ENCODE data around the gene SRPK1. TPM values are rescaled to one million over a fixed set of nuclear protein-coding genes. Genes with fewer than 3 reads are reported as not detected.
"Not testable (repeated sequence)": the region's sequence is repeated elsewhere in the genome, so short reads cannot be mapped to it uniquely, and the experiment has no call there.

Gene SRPK1
- total RNA-seq, 1 experiment from 2014 or later, result 104 TPM

- Histone ChIP-seq H3K9me2 (replicated peaks; ENCODE audit: insufficient read depth, low read length) (no peaks in the 10 kb centered on the region), H3K27me3 (ENCODE audit: low read length) (no peaks in the 10 kb centered on the region), H3K36me3 (ENCODE audit: insufficient read depth, low read length) (peaks cover 70% of the 10 kb centered on the region), H3K4me2 (ENCODE audit: low read depth, low read length, poor library complexity, severe bottlenecking) (no peak overlapping the region), H3K27ac (ENCODE audit: low read length) (no peak overlapping the region), H4K20me1 (ENCODE audit: insufficient read depth, low read depth, low read length) (peaks cover 9% of the 10 kb centered on the region; the same call in 1 of the 2 replicates), H3K4me3 (ENCODE audit: low read length) (no peak overlapping the region), H3K9me3 (ENCODE audit: low read length) (0 out of 2 replicates have a peak, but pooled peaks cover 1% of the 10 kb centered on the region), H3K4me1 (ENCODE audit: low read length) (peaks cover 19% of the 10 kb centered on the region), H2AFZ (ENCODE audit: low read length) (no peak overlapping the region), H3K79me2 (ENCODE audit: low read length) (peaks cover 89% of the 10 kb centered on the region), H3K9ac (ENCODE audit: low read length) (no peak overlapping the region)
- no peak for DNase-seq
Measured at GRCh38 chr6:35916056-35916455, 4.8 kb downstream of the SRPK1 start.

DNA sequence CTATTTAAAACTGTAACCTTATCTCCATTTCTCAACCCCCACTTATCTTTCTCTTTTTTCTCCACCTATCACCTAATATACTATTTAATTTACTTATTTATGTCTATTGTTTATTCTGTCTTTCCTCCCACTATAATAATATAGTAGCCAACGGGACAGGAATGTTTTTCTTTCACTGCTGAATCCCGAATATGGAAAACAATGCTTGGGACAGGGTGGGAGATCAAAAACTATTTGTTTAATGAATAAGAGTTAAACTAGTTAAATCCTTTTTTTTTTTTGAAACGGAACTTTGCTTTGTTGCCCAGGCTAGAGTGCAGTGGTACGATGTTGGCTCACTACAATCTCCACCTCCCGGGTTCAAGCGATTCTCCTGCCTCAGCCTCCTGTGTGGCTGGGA is 6.4 kb downstream of the SRPK1 start:
- DNase-seq, result no peak
- no peak overlapping the region for H3K27ac ChIP-seq (ENCODE audit: low read length)
- H3K9me2 ChIP-seq (replicated peaks; ENCODE audit: insufficient read depth, low read length), result no peaks in the 10 kb centered on the region
- peaks cover 9% of the 10 kb centered on the region; the same call in 1 of the 2 replicates for H4K20me1 ChIP-seq (ENCODE audit: insufficient read depth, low read depth, low read length)
- peaks cover 95% of the 10 kb centered on the region for H3K79me2 ChIP-seq (ENCODE audit: low read length)
- H3K9ac ChIP-seq (ENCODE audit: low read length), result no peak overlapping the region
- no peak overlapping the region for H3K4me2 ChIP-seq (ENCODE audit: low read depth, low read length, poor library complexity, severe bottlenecking)
- no peaks in the 10 kb centered on the region for H3K27me3 ChIP-seq (ENCODE audit: low read length)
- peaks cover 19% of the 10 kb centered on the region for H3K4me1 ChIP-seq (ENCODE audit: low read length)
- H3K4me3 ChIP-seq (ENCODE audit: low read length), result no peak overlapping the region
- H2AFZ ChIP-seq (ENCODE audit: low read length), result no peak overlapping the region
- H3K36me3 ChIP-seq (ENCODE audit: insufficient read depth, low read length), result peaks cover 85% of the 10 kb centered on the region
- H3K9me3 ChIP-seq (ENCODE audit: low read length), result peaks cover 10% of the 10 kb centered on the region

DNA sequence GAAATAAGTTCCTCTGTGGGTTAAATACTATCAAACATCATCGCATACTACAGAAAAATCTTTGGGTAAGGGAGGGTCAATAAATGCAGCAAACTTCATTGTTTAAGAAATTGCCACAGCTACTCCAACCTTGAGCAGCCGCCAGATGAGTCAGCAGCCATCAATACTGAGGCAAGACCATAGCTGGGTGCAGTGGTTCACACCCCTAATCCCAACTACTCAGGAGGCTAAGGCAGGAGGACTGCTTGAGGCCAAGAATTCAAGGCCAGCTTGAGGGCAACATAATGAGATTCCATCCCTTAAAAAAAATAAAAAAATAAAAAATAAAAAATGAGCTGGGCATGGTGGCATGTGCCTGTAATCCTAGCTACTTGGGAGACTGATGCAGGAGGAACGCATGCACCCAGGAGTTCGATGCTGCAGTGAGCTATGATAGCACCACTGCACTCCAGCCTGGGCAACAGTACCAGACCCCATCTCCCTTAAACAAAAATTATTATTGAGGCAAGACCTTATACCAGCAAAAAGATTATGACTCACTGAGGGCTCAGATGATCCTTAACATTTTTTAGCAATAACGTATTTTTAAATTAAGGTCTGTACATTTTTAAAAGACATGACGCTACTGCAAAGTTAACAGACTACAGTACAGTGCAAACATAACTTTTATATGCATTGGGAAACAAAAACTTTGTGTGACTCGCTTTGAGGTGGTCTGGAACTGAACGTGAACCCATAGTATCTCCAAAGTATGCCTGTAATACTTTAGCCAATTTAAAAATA is 8.8 kb downstream of the SRPK1 start:
- Histone ChIP-seq H3K27me3 (ENCODE audit: low read length) (no peaks in the 10 kb centered on the region), H4K20me1 (ENCODE audit: insufficient read depth, low read depth, low read length) (no peaks in the 10 kb centered on the region), H3K9me2 (replicated peaks; ENCODE audit: insufficient read depth, low read length) (no peaks in the 10 kb centered on the region), H3K4me3 (ENCODE audit: low read length) (no peak overlapping the region), H3K36me3 (ENCODE audit: insufficient read depth, low read length) (peaks cover 83% of the 10 kb centered on the region), H2AFZ (ENCODE audit: low read length) (no peak overlapping the region), H3K4me2 (ENCODE audit: low read depth, low read length, poor library complexity, severe bottlenecking) (no peak overlapping the region), H3K4me1 (ENCODE audit: low read length) (no peaks in the 10 kb centered on the region), H3K27ac (ENCODE audit: low read length) (no peak overlapping the region), H3K9ac (ENCODE audit: low read length) (no peak overlapping the region), H3K79me2 (ENCODE audit: low read length) (peaks cover 95% of the 10 kb centered on the region), H3K9me3 (ENCODE audit: low read length) (peaks cover 14% of the 10 kb centered on the region)
- no peak for DNase-seq

DNA sequence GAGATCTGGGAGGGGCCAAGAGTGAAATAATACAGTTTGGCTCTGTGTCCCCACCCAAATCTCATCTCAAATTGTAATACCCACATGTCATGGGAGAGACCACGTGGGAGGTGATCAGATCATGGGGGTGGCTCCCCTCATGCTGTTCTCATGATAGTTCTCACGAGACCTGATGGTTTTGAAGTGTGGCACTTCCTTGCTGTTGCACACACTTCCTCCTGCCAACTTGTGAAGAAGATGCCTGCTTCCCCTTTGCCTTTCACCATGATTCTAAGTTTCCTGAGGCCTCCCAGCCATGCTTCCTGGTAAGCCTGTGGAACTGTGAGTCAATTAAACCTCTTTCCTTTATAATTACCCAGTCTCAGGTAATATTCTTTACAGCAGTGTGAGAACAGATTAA is 11.3 kb downstream of the SRPK1 start:
- not testable (repeated sequence) for H3K4me3 ChIP-seq (ENCODE audit: low read length); H3K27me3 ChIP-seq (ENCODE audit: low read length); DNase-seq; H3K4me2 ChIP-seq (ENCODE audit: low read depth, low read length, poor library complexity, severe bottlenecking); H3K4me1 ChIP-seq (ENCODE audit: low read length); H3K9ac ChIP-seq (ENCODE audit: low read length); H2AFZ ChIP-seq (ENCODE audit: low read length); H3K27ac ChIP-seq (ENCODE audit: low read length); H3K9me2 ChIP-seq (replicated peaks; ENCODE audit: insufficient read depth, low read length); H4K20me1 ChIP-seq (ENCODE audit: insufficient read depth, low read depth, low read length)
- peaks cover 14% of the 10 kb centered on the region for H3K9me3 ChIP-seq (ENCODE audit: low read length)
- H3K36me3 ChIP-seq (ENCODE audit: insufficient read depth, low read length), result peaks cover 82% of the 10 kb centered on the region
- peaks cover 98% of the 10 kb centered on the region for H3K79me2 ChIP-seq (ENCODE audit: low read length)

- H3K36me3 ChIP-seq (ENCODE audit: insufficient read depth, low read length), result peaks cover 80% of the 10 kb centered on the region
- peaks cover 97% of the 10 kb centered on the region for H3K79me2 ChIP-seq (ENCODE audit: low read length)
- peaks cover 14% of the 10 kb centered on the region for H3K9me3 ChIP-seq (ENCODE audit: low read length)
- H3K4me1 ChIP-seq (ENCODE audit: low read length); H3K27me3 ChIP-seq (ENCODE audit: low read length); DNase-seq; H3K4me3 ChIP-seq (ENCODE audit: low read length); H3K4me2 ChIP-seq (ENCODE audit: low read depth, low read length, poor library complexity, severe bottlenecking); H2AFZ ChIP-seq (ENCODE audit: low read length); H3K27ac ChIP-seq (ENCODE audit: low read length); H4K20me1 ChIP-seq (ENCODE audit: insufficient read depth, low read depth, low read length); H3K9ac ChIP-seq (ENCODE audit: low read length); H3K9me2 ChIP-seq (replicated peaks; ENCODE audit: insufficient read depth, low read length): not testable (repeated sequence)
Measured at GRCh38 chr6:35908753-35909401, 12.0 kb downstream of the SRPK1 start.

DNA sequence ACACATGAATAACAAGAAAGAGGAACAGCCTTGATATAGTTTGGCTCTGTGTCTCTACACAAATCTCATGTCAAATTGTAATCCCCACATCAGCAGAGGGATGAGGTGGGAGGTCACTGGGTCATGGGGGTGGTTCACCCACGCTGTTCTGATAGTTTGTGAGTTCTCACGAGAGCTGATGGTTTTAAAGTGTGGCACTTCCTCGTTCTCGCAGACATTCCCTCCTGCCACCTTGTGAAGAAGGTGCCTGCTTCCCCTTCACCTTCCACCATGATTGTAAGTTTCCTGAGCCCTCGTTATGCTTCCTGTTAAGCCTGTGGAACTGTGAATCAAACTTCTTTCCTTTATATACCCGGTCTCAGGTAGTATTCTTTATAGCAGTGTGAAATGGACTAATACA is 13.1 kb downstream of the SRPK1 start:
- H3K27me3 ChIP-seq (ENCODE audit: low read length), result no peaks in the 10 kb centered on the region
- no peaks in the 10 kb centered on the region for H3K9me2 ChIP-seq (replicated peaks; ENCODE audit: insufficient read depth, low read length)
- H3K79me2 ChIP-seq (ENCODE audit: low read length), result peaks cover 98% of the 10 kb centered on the region
- H3K4me2 ChIP-seq (ENCODE audit: low read depth, low read length, poor library complexity, severe bottlenecking), result no peak overlapping the region
- no peaks in the 10 kb centered on the region for H4K20me1 ChIP-seq (ENCODE audit: insufficient read depth, low read depth, low read length)
- H3K27ac ChIP-seq (ENCODE audit: low read length), result no peak overlapping the region
- H3K36me3 ChIP-seq (ENCODE audit: insufficient read depth, low read length), result peaks cover 83% of the 10 kb centered on the region
- H2AFZ ChIP-seq (ENCODE audit: low read length), result no peak overlapping the region
- H3K9ac ChIP-seq (ENCODE audit: low read length), result no peak overlapping the region
- H3K9me3 ChIP-seq (ENCODE audit: low read length), result peaks cover 14% of the 10 kb centered on the region
- no peak overlapping the region for H3K4me3 ChIP-seq (ENCODE audit: low read length)
- 0 out of 2 replicates have a peak, but pooled peaks cover 2% of the 10 kb centered on the region for H3K4me1 ChIP-seq (ENCODE audit: low read length)
- peak; percentile 48 for DNase-seq

DNA sequence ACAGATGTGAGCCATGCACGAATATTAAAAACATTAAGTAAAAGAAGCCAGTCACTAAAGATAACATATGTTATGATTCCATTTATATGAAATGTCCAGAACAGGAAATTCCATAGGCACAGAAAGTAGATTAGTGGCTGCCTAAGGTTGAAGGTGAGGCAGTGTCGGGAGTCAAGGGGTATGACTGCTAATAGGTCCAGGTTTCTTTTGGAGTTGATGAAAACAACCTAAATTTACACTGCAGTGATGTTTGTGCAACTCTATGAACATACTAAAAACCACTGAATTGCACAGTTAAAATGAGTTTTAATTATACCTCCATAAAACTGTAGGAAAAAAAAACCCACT is 14.4 kb downstream of the SRPK1 start:
- Histone ChIP-seq H3K36me3 (ENCODE audit: insufficient read depth, low read length) (peaks cover 82% of the 10 kb centered on the region), H3K9me3 (ENCODE audit: low read length) (peaks cover 14% of the 10 kb centered on the region), H3K4me2 (ENCODE audit: low read depth, low read length, poor library complexity, severe bottlenecking) (no peak overlapping the region), H3K4me3 (ENCODE audit: low read length) (no peak overlapping the region), H3K9me2 (replicated peaks; ENCODE audit: insufficient read depth, low read length) (no peaks in the 10 kb centered on the region), H4K20me1 (ENCODE audit: insufficient read depth, low read depth, low read length) (no peaks in the 10 kb centered on the region), H3K27me3 (ENCODE audit: low read length) (no peaks in the 10 kb centered on the region), H3K9ac (ENCODE audit: low read length) (no peak overlapping the region), H3K4me1 (ENCODE audit: low read length) (0 out of 2 replicates have a peak, but pooled peaks cover 2% of the 10 kb centered on the region), H2AFZ (ENCODE audit: low read length) (no peak overlapping the region), H3K79me2 (ENCODE audit: low read length) (peaks cover 98% of the 10 kb centered on the region), H3K27ac (ENCODE audit: low read length) (no peak overlapping the region)
- no peak for DNase-seq

GRCh38 chr6:35905841-35906498 is 14.9 kb downstream of the SRPK1 start:
- Histone ChIP-seq H4K20me1 (ENCODE audit: insufficient read depth, low read depth, low read length) (no peaks in the 10 kb centered on the region), H3K4me1 (ENCODE audit: low read length) (0 out of 2 replicates have a peak, but pooled peaks cover 2% of the 10 kb centered on the region), H3K4me3 (ENCODE audit: low read length) (no peak overlapping the region), H3K9me2 (replicated peaks; ENCODE audit: insufficient read depth, low read length) (no peaks in the 10 kb centered on the region), H3K9me3 (ENCODE audit: low read length) (peaks cover 11% of the 10 kb centered on the region), H3K9ac (ENCODE audit: low read length) (no peak overlapping the region), H3K27ac (ENCODE audit: low read length) (no peak overlapping the region), H2AFZ (ENCODE audit: low read length) (no peak overlapping the region), H3K36me3 (ENCODE audit: insufficient read depth, low read length) (peaks cover 82% of the 10 kb centered on the region), H3K27me3 (ENCODE audit: low read length) (no peaks in the 10 kb centered on the region), H3K79me2 (ENCODE audit: low read length) (peaks cover 98% of the 10 kb centered on the region), H3K4me2 (ENCODE audit: low read depth, low read length, poor library complexity, severe bottlenecking) (no peak overlapping the region)
- DNase-seq, result no peak

Measured in Karpas-422 (cell line).